GM21825 (cell line): ENCODE measurements around the gene SPA17.

ENCODE experiments used
- ATAC-seq: cut with Tn5 transposase; IDR thresholded peaks from one replicate; pipeline ENCODE4 v1.9.1; 2021; ENCODE audit warnings: mild to moderate bottlenecking, moderate library complexity; ENCODE audit not compliant: unreplicated experiment

The SPA17 gene

GRCh38 chr11:124722176-124722575 is 48.5 kb downstream of the SPA17 start:
- no peak for ATAC-seq

- ATAC-seq: peak; percentile 93
Observed at GRCh38 chr11:124724979-124725718, 51.4 kb downstream of the SPA17 start.

- ATAC-seq: peak; percentile 15
Observed at GRCh38 chr11:124725719-124726105, 52.0 kb downstream of the SPA17 start.

- ATAC-seq: no peak
Observed at GRCh38 chr11:124727474-124727873, 53.8 kb downstream of the SPA17 start.

- no peak for ATAC-seq
Observed at GRCh38 chr11:124728134-124728533, 54.4 kb downstream of the SPA17 start.

GRCh38 chr11:124729571-124729970 is 55.9 kb downstream of the SPA17 start:
- ATAC-seq: no peak

GRCh38 chr11:124732230-124732629 is 58.5 kb downstream of the SPA17 start:
- ATAC-seq: no peak

- no peak for ATAC-seq
Observed at GRCh38 chr11:124736736-124737135, 63.0 kb downstream of the SPA17 start.

- ATAC-seq: no peak
Observed at GRCh38 chr11:124737638-124738305, 64.1 kb downstream of the SPA17 start.

- ATAC-seq: no peak
Observed at GRCh38 chr11:124738713-124739478, 65.2 kb downstream of the SPA17 start.

- peak; percentile 98 for ATAC-seq
Observed at GRCh38 chr11:124739479-124740276, 66.0 kb downstream of the SPA17 start, which contains the start of gene NRGN. Gene NRGN, plus strand, starts transcription at chr11:124739942. Its CDS starts 143 bp downstream, at chr11:124740085.

- peak; percentile 50 for ATAC-seq
Observed at GRCh38 chr11:124740277-124740882, 66.7 kb downstream of the SPA17 start.

GRCh38 chr11:124742555-124742954 is 68.9 kb downstream of the SPA17 start:
- no peak for ATAC-seq

- ATAC-seq: no peak
Observed at GRCh38 chr11:124743050-124743449, 69.3 kb downstream of the SPA17 start.

- ATAC-seq: no peak
Observed at GRCh38 chr11:124745270-124745834, 71.6 kb downstream of the SPA17 start.

- ATAC-seq: peak; percentile 16
Observed at GRCh38 chr11:124745835-124746620, 72.3 kb downstream of the SPA17 start.

- peak; percentile 92 for ATAC-seq
Observed at GRCh38 chr11:124746621-124747243, 73.0 kb downstream of the SPA17 start.
